ENCODE measurements around the gene FOXP2. TPM values are rescaled to one million over a fixed set of nuclear protein-coding genes. Genes with fewer than 3 reads are reported as not detected.

FOXP2 gene
- total RNA-seq, 6 experiments from 2014 or later = 0.02 to 0.41 (median 0.20) TPM

DNA sequence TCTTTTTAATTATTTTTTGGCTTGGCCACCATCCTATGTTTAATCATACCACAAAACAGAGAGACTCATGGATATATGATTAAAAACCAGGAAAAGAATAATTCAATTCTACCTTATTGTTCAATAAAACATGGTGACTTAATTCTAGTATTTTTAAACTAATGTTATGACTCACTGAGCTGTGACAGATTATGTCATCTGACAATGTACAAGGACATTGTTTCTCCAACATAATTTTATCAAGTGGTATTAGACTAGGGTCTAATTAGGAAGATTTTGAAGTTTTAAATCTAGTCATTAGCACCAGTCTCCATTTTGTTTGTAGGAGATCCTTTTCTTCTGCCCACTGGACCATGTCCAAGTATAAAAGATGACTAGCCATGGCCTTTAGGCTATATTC is 307.9 kb downstream of the FOXP2 start:
- H3K36me3 Mint-ChIP-seq (ENCODE audit: low read depth) = no peaks in the 10 kb centered on the region
- H3K4me1 Mint-ChIP-seq (ENCODE audit: low read depth) = peaks cover 9% of the 10 kb centered on the region
- H3K27ac Mint-ChIP-seq = no peak overlapping the region
- no peaks in the 10 kb centered on the region; the same call in 1 of the 2 replicates for H3K27me3 Mint-ChIP-seq (ENCODE audit: insufficient read depth)
- no peaks in the 10 kb centered on the region for H3K9me3 Mint-ChIP-seq
- no peak for TF ChIP-seq CTCF (IDR thresholded peaks at IDR 0.05)
- no peak for DNase-seq
- no peak overlapping the region for H3K4me3 Mint-ChIP-seq

DNA sequence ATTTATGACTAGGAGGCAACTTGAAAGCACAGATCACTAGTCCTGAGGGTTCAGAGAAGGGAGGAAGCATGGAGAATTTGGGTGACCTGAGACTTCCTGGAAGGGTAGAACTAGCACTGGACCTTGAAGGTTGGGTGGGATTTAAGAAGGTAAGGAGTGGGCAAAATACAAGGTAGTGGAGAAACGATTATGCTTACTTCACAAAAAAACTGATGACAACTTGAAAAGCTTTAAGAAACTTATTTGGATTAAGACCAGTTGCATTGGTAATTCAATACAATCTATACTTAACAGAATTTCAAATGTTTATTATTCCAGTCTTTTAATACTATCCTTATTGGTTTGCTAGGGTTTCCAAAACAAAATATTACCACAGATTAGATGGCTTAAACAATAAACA is 308.7 kb downstream of the FOXP2 start:
- Mint-ChIP-seq H3K27ac (no peak overlapping the region), H3K9me3 (no peaks in the 10 kb centered on the region), H3K36me3 (ENCODE audit: low read depth) (no peaks in the 10 kb centered on the region), H3K27me3 (ENCODE audit: insufficient read depth) (peaks cover under 1% of the 10 kb centered on the region), H3K4me3 (no peak overlapping the region), H3K4me1 (ENCODE audit: low read depth) (peaks cover 9% of the 10 kb centered on the region)
- DNase-seq = no peak
- no peak for TF ChIP-seq CTCF (IDR thresholded peaks at IDR 0.05)

GRCh38 chr7:114740095-114740494 is 325.5 kb downstream of the FOXP2 start:
- Mint-ChIP-seq H3K36me3 (ENCODE audit: low read depth) (no peaks in the 10 kb centered on the region), H3K4me3 (no peak overlapping the region), H3K4me1 (ENCODE audit: low read depth) (no peaks in the 10 kb centered on the region), H3K27me3 (ENCODE audit: insufficient read depth) (no peaks in the 10 kb centered on the region), H3K9me3 (no peaks in the 10 kb centered on the region), H3K27ac (no peak overlapping the region)
- no peak for DNase-seq
- no peak for TF ChIP-seq CTCF (IDR thresholded peaks at IDR 0.05)

GRCh38 chr7:114740941-114741340 is 326.3 kb downstream of the FOXP2 start:
- no peaks in the 10 kb centered on the region for H3K4me1 Mint-ChIP-seq (ENCODE audit: low read depth)
- DNase-seq = no peak
- H3K27me3 Mint-ChIP-seq (ENCODE audit: insufficient read depth) = no peaks in the 10 kb centered on the region
- no peak for TF ChIP-seq CTCF (IDR thresholded peaks at IDR 0.05)
- H3K36me3 Mint-ChIP-seq (ENCODE audit: low read depth) = no peaks in the 10 kb centered on the region
- no peak overlapping the region for H3K4me3 Mint-ChIP-seq
- H3K27ac Mint-ChIP-seq = no peak overlapping the region
- H3K9me3 Mint-ChIP-seq = no peaks in the 10 kb centered on the region

- no peaks in the 10 kb centered on the region for H3K36me3 Mint-ChIP-seq (ENCODE audit: low read depth)
- H3K4me1 Mint-ChIP-seq (ENCODE audit: low read depth) = no peaks in the 10 kb centered on the region
- H3K27me3 Mint-ChIP-seq (ENCODE audit: insufficient read depth) = no peaks in the 10 kb centered on the region; the same call in 1 of the 2 replicates
- H3K9me3 Mint-ChIP-seq = no peaks in the 10 kb centered on the region
- no peak for TF ChIP-seq CTCF (IDR thresholded peaks at IDR 0.05)
- no peak overlapping the region for H3K27ac Mint-ChIP-seq
- no peak overlapping the region for H3K4me3 Mint-ChIP-seq
- DNase-seq = no peak
These were observed 327.3 kb downstream of the FOXP2 start for GRCh38 chr7:114741911-114742310.

Small RNA genes within 50 kb of the gene (microRNA-seq; reads per million reads assigned to microRNA genes)
- not detected for gene MIR3666
